ENCODE results near the gene COMMD4. TPM values are rescaled to one million over a fixed set of nuclear protein-coding genes. Genes with fewer than 3 reads are reported as not detected.
A peak's percentile ranks its signal among the peaks of the same experiment; 100 is the strongest.
"Not testable (repeated sequence)": the region's sequence is repeated elsewhere in the genome, so short reads cannot be mapped to it uniquely, and the experiment has no call there.

Gene COMMD4
- total RNA-seq, 1 experiment from 2014 or later = 94.3 TPM

GRCh38 chr15:75306188-75306587, 29.7 kb upstream of the COMMD4 start:
- no peak for TF ChIP-seq CTCF (IDR thresholded peaks at IDR 0.05; ENCODE audit: insufficient read depth in 1 of 2, low read depth in 1 of 2, low read length in 1 of 2, severe bottlenecking in 1 of 2, unreplicated experiment in 1 of 2)
- no peaks in the 10 kb centered on the region for H3K9me3 Mint-ChIP-seq (ENCODE audit: unreplicated experiment)
- no peak overlapping the region for H3K4me3 Mint-ChIP-seq (ENCODE audit: unreplicated experiment)
- Histone ChIP-seq H3K4me1 (no peaks in the 10 kb centered on the region), H3K9me3 (no peaks in the 10 kb centered on the region), H3K4me3 (ENCODE audit: low read depth, low read length) (no peak overlapping the region), H3K36me3 (ENCODE audit: control insufficient read depth, insufficient read depth, low read length) (no peaks in the 10 kb centered on the region), H3K27me3 (replicated peaks; ENCODE audit: control insufficient read depth, insufficient read depth, low read length) (no peaks in the 10 kb centered on the region)
- peaks cover 30% of the 10 kb centered on the region for H3K27me3 Mint-ChIP-seq (ENCODE audit: insufficient read depth, unreplicated experiment)
- no peaks in the 10 kb centered on the region for H3K4me1 Mint-ChIP-seq (ENCODE audit: low read depth, unreplicated experiment)
- H3K27ac Mint-ChIP-seq (ENCODE audit: unreplicated experiment) = no peak overlapping the region
- intact Hi-C loops (cut with micrococcal nuclease; ENCODE audit: unreplicated experiment) = no loop called here
- no peak for DNase-seq
- no peaks in the 10 kb centered on the region for H3K36me3 Mint-ChIP-seq (ENCODE audit: insufficient read depth, unreplicated experiment)
- no TSS peak for BruUV-seq (replicated peaks)
- ChIA-PET CTCF (interaction anchor here (0.5 kb wide), 1 partner anchor 1152 kb away, joined by 7 read pairs; no protein-coding TSS in a partner anchor), POLR2A (interaction anchor here (0.6 kb wide), 1 partner anchor 300 kb away, joined by 4 read pairs; no protein-coding TSS in a partner anchor)

- POLR2A ChIA-PET = interaction anchor here (1.0 kb wide), 1 partner anchor 146 kb away, joined by 3 read pairs; no protein-coding TSS in a partner anchor
- Histone ChIP-seq H3K9me3 (no peaks in the 10 kb centered on the region), H3K27me3 (replicated peaks; ENCODE audit: control insufficient read depth, insufficient read depth, low read length) (no peaks in the 10 kb centered on the region), H3K4me3 (ENCODE audit: low read depth, low read length) (no peak overlapping the region), H3K36me3 (ENCODE audit: control insufficient read depth, insufficient read depth, low read length) (no peaks in the 10 kb centered on the region), H3K4me1 (no peaks in the 10 kb centered on the region)
- no TSS peak for BruUV-seq (replicated peaks)
- Mint-ChIP-seq H3K4me1 (ENCODE audit: low read depth, unreplicated experiment) (no peaks in the 10 kb centered on the region), H3K27ac (ENCODE audit: unreplicated experiment) (no peak overlapping the region), H3K4me3 (ENCODE audit: unreplicated experiment) (peak overlapping the region; percentile 1), H3K36me3 (ENCODE audit: insufficient read depth, unreplicated experiment) (no peaks in the 10 kb centered on the region), H3K27me3 (ENCODE audit: insufficient read depth, unreplicated experiment) (peaks cover 35% of the 10 kb centered on the region), H3K9me3 (ENCODE audit: unreplicated experiment) (no peaks in the 10 kb centered on the region)
- intact Hi-C loops (cut with micrococcal nuclease; ENCODE audit: unreplicated experiment) = loop anchor here (2.0 kb wide), 1 partner anchor 279 kb away; no protein-coding TSS in a partner anchor
- DNase-seq = peak; percentile 74 to 76
- peak; percentile 70 to 71 for TF ChIP-seq CTCF (IDR thresholded peaks at IDR 0.05; ENCODE audit: insufficient read depth in 1 of 2, low read depth in 1 of 2, low read length in 1 of 2, severe bottlenecking in 1 of 2, unreplicated experiment in 1 of 2)
- CTCF ChIA-PET = interaction anchor here (0.8 to 1.3 kb wide), 3 partner anchors 60 to 278 kb away, joined by 3 read pairs; partner anchors contain the start of gene MAN2C1
Measured at GRCh38 chr15:75307778-75308390, 28.0 kb upstream of the COMMD4 start.

GRCh38 chr15:75309711-75310110, 26.2 kb upstream of the COMMD4 start:
- Histone ChIP-seq H3K27me3 (replicated peaks; ENCODE audit: control insufficient read depth, insufficient read depth, low read length) (no peaks in the 10 kb centered on the region), H3K36me3 (ENCODE audit: control insufficient read depth, insufficient read depth, low read length) (no peaks in the 10 kb centered on the region), H3K4me1 (no peaks in the 10 kb centered on the region), H3K9me3 (no peaks in the 10 kb centered on the region), H3K4me3 (ENCODE audit: low read depth, low read length) (no peak overlapping the region)
- Mint-ChIP-seq H3K36me3 (ENCODE audit: insufficient read depth, unreplicated experiment) (no peaks in the 10 kb centered on the region), H3K27ac (ENCODE audit: unreplicated experiment) (no peak overlapping the region), H3K4me1 (ENCODE audit: low read depth, unreplicated experiment) (no peaks in the 10 kb centered on the region), H3K9me3 (ENCODE audit: unreplicated experiment) (no peaks in the 10 kb centered on the region), H3K4me3 (ENCODE audit: unreplicated experiment) (no peak overlapping the region), H3K27me3 (ENCODE audit: insufficient read depth, unreplicated experiment) (peaks cover 26% of the 10 kb centered on the region)
- BruUV-seq (replicated peaks) = no TSS peak
- ChIA-PET POLR2A (no interaction called here), CTCF (no interaction called here)
- intact Hi-C loops (cut with micrococcal nuclease; ENCODE audit: unreplicated experiment) = loop anchor here (2.0 kb wide), 1 partner anchor 281 kb away; no protein-coding TSS in a partner anchor
- DNase-seq = no peak
- TF ChIP-seq CTCF (IDR thresholded peaks at IDR 0.05; ENCODE audit: insufficient read depth in 1 of 2, low read depth in 1 of 2, low read length in 1 of 2, severe bottlenecking in 1 of 2, unreplicated experiment in 1 of 2) = no peak

- DNase-seq; BruUV-seq (replicated peaks); H3K27me3 ChIP-seq (replicated peaks; ENCODE audit: control insufficient read depth, insufficient read depth, low read length); POLR2A ChIA-PET; H3K4me3 Mint-ChIP-seq (ENCODE audit: unreplicated experiment); H3K4me3 ChIP-seq (ENCODE audit: low read depth, low read length); CTCF ChIA-PET; intact Hi-C loops (cut with micrococcal nuclease; ENCODE audit: unreplicated experiment); H3K27ac Mint-ChIP-seq (ENCODE audit: unreplicated experiment); H3K4me1 Mint-ChIP-seq (ENCODE audit: low read depth, unreplicated experiment); H3K9me3 Mint-ChIP-seq (ENCODE audit: unreplicated experiment); H3K9me3 ChIP-seq; H3K36me3 Mint-ChIP-seq (ENCODE audit: insufficient read depth, unreplicated experiment); H3K36me3 ChIP-seq (ENCODE audit: control insufficient read depth, insufficient read depth, low read length); H3K4me1 ChIP-seq: not testable (repeated sequence)
- H3K27me3 Mint-ChIP-seq (ENCODE audit: insufficient read depth, unreplicated experiment) = peaks cover 16% of the 10 kb centered on the region
Measured at GRCh38 chr15:75312548-75312947, 23.3 kb upstream of the COMMD4 start.
